Esophagus (tissue), 2 donors: Measurements from ENCODE around the gene TTC39B. TPM values are rescaled to one million over a fixed set of nuclear protein-coding genes. Genes with fewer than 3 reads are reported as not detected.

Source experiments
- H3K27ac ChIP-seq, 2 donors: one replicate each; pipeline ENCODE4 v1.5.1; 2013; ENCODE audit warnings: low read depth in 2 of 2, mild to moderate bottlenecking in 2 of 2, inconsistent platforms in 1 of 2, low read length in 1 of 2, moderate library complexity in 1 of 2
- H3K27me3 ChIP-seq, 2 donors: one replicate each; pipeline ENCODE4 v1.6.1; 2013; ENCODE audit warnings: low read length in 2 of 2, control low read depth in 1 of 2, mild to moderate bottlenecking in 1 of 2; ENCODE audit not compliant: insufficient read depth in 2 of 2, control insufficient read depth in 1 of 2
- H3K36me3 ChIP-seq, 2 donors: one replicate each; pipeline ENCODE4 v1.6.1; 2013; ENCODE audit warnings: low read length in 1 of 2; ENCODE audit not compliant: control insufficient read depth in 2 of 2, insufficient read depth in 2 of 2
- H3K4me1 ChIP-seq, 2 donors: one replicate each; pipeline ENCODE4 v1.6.1; 2013; ENCODE audit warnings: low read length in 1 of 2; ENCODE audit not compliant: control insufficient read depth in 2 of 2, insufficient read depth in 2 of 2
- H3K4me3 ChIP-seq, 2 donors: one replicate each; pipeline ENCODE4 v1.5.1; 2013; ENCODE audit warnings: low read length in 2 of 2, mild to moderate bottlenecking in 2 of 2, low read depth in 1 of 2, moderate library complexity in 1 of 2
- H3K9me3 ChIP-seq, 2 donors: one replicate each; pipeline ENCODE4 v1.6.1; 2013; ENCODE audit warnings: mild to moderate bottlenecking in 2 of 2, low read depth in 1 of 2, low read length in 1 of 2, moderate library complexity in 1 of 2; ENCODE audit not compliant: control insufficient read depth in 2 of 2, insufficient read depth in 1 of 2
- WGBS, 2 donors: extraction: QIAGEN DNeasy Blood & Tissue Kit; methylation state at CpG; one replicate each; pipeline ENCODE4 v1.1.7; 2013; 5-methylcytosine and 5-hydroxymethylcytosine counted together
- polyA plus RNA-seq, 2 donors: library from polyadenylated mRNA; stranded (reverse); fragments of 200-250 nt; gene quantifications; one replicate each; pipeline ENCODE4 v1.2.3, GENCODE V29; 2013
- donor health status: healthy with polysubstance abuse.
- donor health status: Bipolar disorder and iron deficiency.

The TTC39B gene
- polyA plus RNA-seq, 2 donors, result 9.9 to 10.7 TPM

DNA sequence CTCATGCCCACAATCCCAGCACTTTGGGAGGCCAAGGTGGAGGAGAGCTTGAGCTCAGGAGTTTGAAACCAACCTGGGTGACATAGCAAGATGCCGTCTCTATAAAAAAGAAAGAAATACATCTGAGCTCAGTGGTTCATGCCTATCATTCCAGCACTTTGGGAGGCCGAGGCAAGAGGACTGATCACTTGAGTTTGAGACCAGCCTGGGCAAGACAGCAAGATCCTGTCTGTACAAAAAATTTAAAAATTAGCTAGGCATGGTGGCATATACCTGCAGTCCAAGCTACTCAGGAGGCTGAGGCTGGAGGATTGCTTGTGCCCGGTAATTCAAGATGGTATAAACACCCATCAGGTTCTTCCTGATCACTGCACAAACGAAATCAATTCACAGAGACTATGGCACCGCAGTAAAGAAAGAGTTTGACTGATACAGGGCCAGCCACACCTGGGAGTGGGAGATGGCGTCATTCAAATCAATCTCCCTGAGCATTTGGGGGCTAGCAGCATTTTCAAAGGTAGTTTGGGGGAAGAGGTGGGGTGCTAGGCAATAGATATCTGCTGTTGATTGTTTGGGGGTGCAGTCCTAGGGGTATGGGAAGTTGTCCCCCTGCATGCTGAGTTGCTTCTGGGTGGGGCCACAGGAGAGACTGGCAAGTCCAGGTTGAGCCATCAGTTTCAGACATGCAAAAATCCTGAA is 169.2 kb downstream of the TTC39B start:
- WGBS, 2 donors, result 87 to 89% methylated on average over 6 of the region's 6 CpGs
- H3K27ac ChIP-seq, result no peak overlapping the region
- H3K36me3 ChIP-seq, result no peaks in the 10 kb centered on the region
- no peak overlapping the region for H3K4me3 ChIP-seq
- H3K27me3 ChIP-seq, result no peaks in the 10 kb centered on the region
- H3K9me3 ChIP-seq, result no peaks in the 10 kb centered on the region
- H3K4me1 ChIP-seq, result no peaks in the 10 kb centered on the region

DNA sequence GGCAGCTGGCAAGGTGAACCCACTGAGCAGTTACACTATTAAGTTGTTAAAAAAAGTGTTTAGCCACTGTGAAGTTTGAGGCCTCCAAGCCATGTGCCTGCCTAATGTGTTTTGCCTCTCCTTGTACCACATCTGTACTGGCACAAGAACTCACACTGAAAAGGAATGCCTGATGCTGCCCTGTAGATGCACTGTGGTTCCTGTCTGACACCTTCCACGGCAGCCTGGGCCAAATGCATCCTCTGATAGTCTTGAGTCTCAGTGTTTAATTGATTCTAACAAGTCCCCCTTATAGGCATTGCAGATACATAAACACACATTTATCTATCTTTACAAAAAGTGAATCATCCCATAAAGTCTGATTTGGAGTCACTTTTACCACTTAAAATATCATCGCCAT is 169.9 kb downstream of the TTC39B start:
- no peak overlapping the region for H3K27ac ChIP-seq
- WGBS, 2 donors, result 80 to 81% methylated on average over 2 of the region's 2 CpGs
- no peaks in the 10 kb centered on the region for H3K27me3 ChIP-seq
- H3K9me3 ChIP-seq, result no peaks in the 10 kb centered on the region
- H3K4me1 ChIP-seq, result no peaks in the 10 kb centered on the region
- H3K4me3 ChIP-seq, result no peak overlapping the region
- no peaks in the 10 kb centered on the region for H3K36me3 ChIP-seq

DNA sequence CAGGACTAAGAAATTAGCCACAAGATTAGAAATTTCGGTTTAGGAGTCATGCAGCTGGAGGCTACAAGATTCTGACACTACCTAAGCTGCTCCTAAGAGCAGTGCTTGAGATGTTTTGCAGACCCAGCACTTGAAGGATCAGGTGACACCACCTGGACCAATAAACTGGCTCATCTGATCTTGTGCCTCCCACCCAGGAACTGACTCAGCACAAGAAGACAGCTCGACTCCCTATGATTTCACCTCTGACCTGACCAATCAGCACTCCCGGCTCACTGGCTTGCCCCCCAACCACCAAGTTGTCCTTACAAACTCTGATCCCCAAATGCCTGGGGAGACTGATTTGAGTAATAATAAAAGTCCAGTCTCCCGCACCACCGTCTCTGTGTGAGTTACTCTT is 170.4 kb downstream of the TTC39B start:
- H3K27ac ChIP-seq, result no peak overlapping the region
- no peak overlapping the region for H3K4me3 ChIP-seq
- 80 to 82% methylated on average over 5 of the region's 5 CpGs for WGBS, 2 donors
- H3K27me3 ChIP-seq, result no peaks in the 10 kb centered on the region
- no peaks in the 10 kb centered on the region for H3K9me3 ChIP-seq
- no peaks in the 10 kb centered on the region for H3K36me3 ChIP-seq
- H3K4me1 ChIP-seq, result no peaks in the 10 kb centered on the region

DNA sequence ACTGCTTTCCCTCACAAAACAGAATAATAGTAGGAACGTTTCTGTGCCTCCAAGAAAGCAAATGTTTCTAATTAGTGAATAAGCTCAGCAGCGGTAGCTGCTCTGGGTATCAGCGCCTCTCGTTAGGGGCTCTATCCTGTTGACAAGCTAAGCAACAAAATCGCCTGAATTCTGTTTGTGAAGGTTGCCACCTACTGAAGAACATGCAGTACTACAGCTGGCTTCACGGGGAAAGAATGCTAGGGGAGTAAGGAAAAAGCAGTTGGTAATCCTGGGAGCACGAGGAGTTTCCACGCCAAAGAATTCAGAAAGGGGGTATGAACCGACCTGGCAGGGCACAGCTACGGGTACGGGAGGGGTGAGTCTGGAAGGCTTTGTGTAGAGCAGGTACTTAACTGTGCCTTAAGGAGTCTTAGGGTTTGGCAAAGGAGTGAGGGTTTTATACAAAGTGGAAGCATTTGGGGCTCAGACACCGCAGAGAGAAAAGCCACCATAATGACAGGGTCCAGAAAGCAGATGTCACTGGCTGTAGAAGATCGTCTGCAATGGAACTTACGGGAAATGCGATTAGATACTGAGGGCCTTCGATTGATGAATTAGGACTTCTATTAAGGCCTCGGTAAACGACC is 171.7 kb downstream of the TTC39B start:
- Histone ChIP-seq H3K4me3 (no peak overlapping the region), H3K36me3 (no peaks in the 10 kb centered on the region), H3K27ac (no peak overlapping the region), H3K4me1 (no peaks in the 10 kb centered on the region), H3K27me3 (no peaks in the 10 kb centered on the region), H3K9me3 (no peaks in the 10 kb centered on the region)
- 23 to 28% methylated on average over 18 of the region's 18 CpGs for WGBS, 2 donors

DNA sequence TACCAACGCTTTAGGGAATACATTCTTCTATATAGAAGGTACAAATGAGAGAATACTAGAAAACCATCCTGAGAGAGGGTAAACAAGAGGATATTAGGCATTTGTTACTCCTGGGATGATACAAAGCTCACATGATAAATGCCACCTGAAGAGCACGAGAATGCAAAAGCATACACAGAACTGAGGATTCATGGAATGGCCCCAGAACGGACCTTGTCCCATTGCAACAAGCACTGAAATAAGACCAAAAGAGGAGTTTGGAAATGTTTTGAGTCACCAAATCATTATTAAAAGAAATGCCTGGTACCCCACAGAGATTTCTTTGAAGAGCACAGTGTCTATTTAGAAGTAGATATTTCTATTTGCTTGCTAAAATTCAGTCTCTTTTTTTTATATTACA is 173.5 kb downstream of the TTC39B start:
- no peaks in the 10 kb centered on the region for H3K9me3 ChIP-seq
- H3K27me3 ChIP-seq, result no peaks in the 10 kb centered on the region
- no peaks in the 10 kb centered on the region for H3K4me1 ChIP-seq
- H3K4me3 ChIP-seq, result no peak overlapping the region
- WGBS, 2 donors, result 75 to 77% methylated on average over 3 of the region's 3 CpGs
- H3K36me3 ChIP-seq, result no peaks in the 10 kb centered on the region
- no peak overlapping the region for H3K27ac ChIP-seq

DNA sequence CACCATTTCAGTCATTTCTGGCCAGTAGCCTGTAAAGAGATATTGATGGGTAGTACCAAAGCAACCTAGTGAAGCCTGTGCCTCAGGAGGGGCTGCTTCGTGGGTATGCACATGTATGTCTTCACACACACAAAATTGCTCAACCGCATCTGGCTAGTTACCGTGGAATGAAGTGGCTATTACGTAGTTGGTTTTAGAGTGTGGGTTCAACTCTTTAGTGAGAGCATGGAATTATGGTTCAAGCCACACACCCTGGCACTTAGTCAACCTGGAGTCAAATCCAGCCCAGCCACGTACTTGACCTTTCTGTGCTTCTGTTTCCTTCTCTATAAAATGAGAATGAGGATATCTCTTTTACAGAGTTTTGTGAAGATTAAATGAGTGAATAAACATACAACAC is 174.9 kb downstream of the TTC39B start:
- Histone ChIP-seq H3K27ac (no peak overlapping the region), H3K27me3 (no peaks in the 10 kb centered on the region), H3K36me3 (no peaks in the 10 kb centered on the region), H3K9me3 (no peaks in the 10 kb centered on the region), H3K4me1 (no peaks in the 10 kb centered on the region), H3K4me3 (no peak overlapping the region)
- 82 to 84% methylated on average over 5 of the region's 5 CpGs for WGBS, 2 donors

DNA sequence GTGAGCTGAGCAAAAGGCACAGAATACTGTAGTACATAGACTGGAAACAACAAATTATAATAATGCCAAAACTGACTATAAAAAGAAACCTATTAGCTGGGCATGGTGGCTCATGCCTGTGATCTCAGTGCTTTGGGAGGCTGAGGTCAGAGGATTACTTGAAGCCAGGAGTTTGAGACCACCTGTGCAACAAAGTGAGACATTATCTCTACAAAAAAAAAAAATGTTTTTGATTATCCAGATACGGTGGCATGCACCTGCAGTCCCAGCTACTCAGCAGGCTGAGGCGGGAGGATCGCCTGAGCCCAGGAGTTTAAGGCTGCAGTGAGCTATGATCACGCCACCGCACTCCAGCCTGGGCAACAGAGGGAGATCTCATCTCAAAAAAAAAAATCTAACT is 175.9 kb downstream of the TTC39B start:
- WGBS, 2 donors, result 79 to 80% methylated on average over 5 of the region's 5 CpGs
- Histone ChIP-seq H3K9me3 (no peaks in the 10 kb centered on the region), H3K36me3 (no peaks in the 10 kb centered on the region), H3K27ac (no peak overlapping the region), H3K27me3 (no peaks in the 10 kb centered on the region), H3K4me3 (no peak overlapping the region), H3K4me1 (no peaks in the 10 kb centered on the region)

DNA sequence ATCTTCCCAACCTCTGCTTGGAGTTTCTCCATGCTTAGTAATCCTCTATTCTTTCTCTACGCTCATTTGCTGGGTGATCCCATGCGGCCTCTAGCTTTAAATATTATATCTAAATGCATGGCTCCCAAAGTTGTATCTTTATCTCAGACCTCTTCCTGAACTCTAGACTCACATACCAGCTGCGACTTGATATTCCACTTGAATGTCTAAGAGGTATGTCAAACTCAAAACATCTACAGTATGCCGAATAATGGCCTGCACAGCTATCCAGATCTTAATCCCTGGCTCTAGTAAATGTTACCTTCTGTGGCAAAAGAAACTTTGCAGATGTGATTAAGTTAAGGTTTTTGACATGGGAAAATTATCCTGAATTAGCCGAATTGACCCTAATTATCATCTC is 179.2 kb downstream of the TTC39B start:
- WGBS, 2 donors, result 90 to 92% methylated on average over 5 of the region's 5 CpGs
- H3K4me1 ChIP-seq, result no peaks in the 10 kb centered on the region

DNA sequence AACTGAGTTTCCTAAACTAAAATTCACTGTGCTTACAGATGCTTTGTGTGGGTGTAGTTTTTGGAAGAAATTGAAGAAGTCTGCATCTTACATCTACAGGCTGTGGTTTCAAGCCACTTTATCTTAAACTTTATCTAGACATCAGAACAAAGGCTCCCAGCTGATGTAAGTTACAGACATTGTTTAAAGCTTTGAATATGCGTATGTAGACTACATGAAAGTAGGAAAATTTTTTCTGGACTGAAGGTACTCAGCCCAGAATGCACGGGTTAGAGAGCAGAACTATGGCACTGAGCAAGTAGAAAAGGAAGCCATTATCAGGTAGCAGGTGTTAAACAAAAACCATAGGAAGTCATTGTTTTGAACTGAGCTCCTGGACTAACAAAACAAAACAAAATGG is 185.4 kb downstream of the TTC39B start:
- Histone ChIP-seq H3K4me3 (no peak overlapping the region), H3K36me3 (no peaks in the 10 kb centered on the region), H3K9me3 (no peaks in the 10 kb centered on the region), H3K4me1 (no peaks in the 10 kb centered on the region), H3K27ac (no peak overlapping the region), H3K27me3 (no peaks in the 10 kb centered on the region)
- 57 to 63% methylated on average over 2 of the region's 2 CpGs for WGBS, 2 donors

More for the DNA sequence above, 179.2 kb downstream of the TTC39B start:
- Histone ChIP-seq H3K4me3 (no peak overlapping the region), H3K27me3 (no peaks in the 10 kb centered on the region), H3K36me3 (no peaks in the 10 kb centered on the region), H3K9me3 (no peaks in the 10 kb centered on the region), H3K27ac (no peak overlapping the region)

DNA sequence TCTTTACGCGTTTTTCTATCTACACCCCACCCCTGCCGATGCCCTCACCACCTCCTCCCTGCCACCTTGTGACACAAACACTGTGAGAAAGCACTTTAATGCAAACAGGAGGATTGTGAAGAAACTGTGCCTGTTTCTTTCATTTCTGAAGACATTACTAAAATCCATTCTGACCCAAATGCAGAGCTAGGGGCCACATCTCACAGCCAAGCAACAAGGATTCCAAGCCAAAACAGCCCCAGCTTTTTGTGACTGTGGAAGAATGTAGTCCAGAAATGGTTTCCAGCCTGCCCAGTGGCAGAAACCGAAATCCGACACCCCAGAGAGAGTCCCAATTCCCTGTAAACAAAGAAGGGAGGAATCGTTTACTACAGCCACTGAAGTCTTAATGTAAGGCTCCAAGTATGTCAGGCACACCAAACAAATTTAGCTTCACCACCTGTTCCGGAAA is 190.9 kb downstream of the TTC39B start:
- no peaks in the 10 kb centered on the region for H3K36me3 ChIP-seq
- H3K27me3 ChIP-seq, result no peaks in the 10 kb centered on the region
- no peak overlapping the region for H3K4me3 ChIP-seq
- WGBS, 2 donors, result 34 to 54% methylated on average over 7 of the region's 7 CpGs
- H3K27ac ChIP-seq, result no peak overlapping the region
- no peaks in the 10 kb centered on the region for H3K4me1 ChIP-seq
- H3K9me3 ChIP-seq, result no peaks in the 10 kb centered on the region
